Prostate gland (tissue), 2 donors: ENCODE results near the gene PER1. TPM values are rescaled to one million over a fixed set of nuclear protein-coding genes. Genes with fewer than 3 reads are reported as not detected.

ENCODE experiments used
- DNase-seq: peaks from one replicate; pipeline ENCODE4 v3.0.0-alpha.2; 2019; ENCODE audit warnings: low spot score
- H3K27ac ChIP-seq, 2 donors: fragments of 200-600 bp; sonication (generic); 2 replicates each; pipeline ENCODE4 v1.5.1; 2017 to 2019
- H3K27me3 ChIP-seq: fragments of 200-600 bp; sonication (generic); replicated peaks from 2 replicates; pipeline ENCODE4 v1.5.1; 2019; ENCODE audit not compliant: insufficient read depth
- H3K36me3 ChIP-seq, 2 donors: fragments of 200-600 bp; sonication (generic); 1 replicate in 1 of 2; 2 replicates in 1 of 2; pipeline versions ENCODE4 v1.5.1 to v1.8.1; 2017 to 2019
- H3K4me1 ChIP-seq: fragments of 200-600 bp; sonication (generic); replicated peaks from 2 replicates; pipeline ENCODE4 v1.5.1; 2019
- H3K4me3 ChIP-seq, 2 donors: fragments of 200-600 bp; sonication (generic); 2 replicates each; pipeline ENCODE4 v1.5.1; 2017 to 2019
- H3K9me3 ChIP-seq: fragments of 200-600 bp; sonication (generic); 2 replicates; pipeline ENCODE4 v1.5.1; 2017
- CTCF ChIP-seq, 4 experiments: fragments of 200-600 bp in 2 of 4; fragments of 450-650 bp in 2 of 4; sonication (generic) in 2 of 4; IDR thresholded peaks; 1 replicate in 3 of 4; 2 replicates in 1 of 4; pipeline ENCODE4 v1.5.1; 2016 to 2019; ENCODE audit warnings: antibody characterized with exemption in 4 of 4, mild to moderate bottlenecking in 2 of 4, moderate library complexity in 2 of 4
- POLR2A ChIP-seq: fragments of 450-650 bp; IDR thresholded peaks from one replicate; pipeline ENCODE4 v1.6.1; 2016; ENCODE audit warnings: antibody characterized with exemption, mild to moderate bottlenecking
- POLR2AphosphoS5 ChIP-seq: sonication (generic); formaldehyde crosslinking; IDR thresholded peaks from one replicate; pipeline ENCODE4 v1.6.1; 2017; ENCODE audit warnings: antibody characterized with exemption
- WGBS: methylation state at CpG from one replicate; pipeline ENCODE4 v1.1.5; 2018; 5-methylcytosine and 5-hydroxymethylcytosine counted together
- intact Hi-C: fragments of 100-400 bp; cut with DNase I; formaldehyde crosslinking; loops from one replicate; pipeline ENCODE4 v1.14.2; 2022
- total RNA-seq, 2 donors: library from RNA; depleted of rRNA; stranded (reverse); fragments of >200 nt; gene quantifications; one replicate each; pipeline ENCODE4 v1.1.0, GENCODE V29; 2016

The PER1 gene
- total RNA-seq, 2 donors from 2014 or later, result 119 to 142 TPM

DNA sequence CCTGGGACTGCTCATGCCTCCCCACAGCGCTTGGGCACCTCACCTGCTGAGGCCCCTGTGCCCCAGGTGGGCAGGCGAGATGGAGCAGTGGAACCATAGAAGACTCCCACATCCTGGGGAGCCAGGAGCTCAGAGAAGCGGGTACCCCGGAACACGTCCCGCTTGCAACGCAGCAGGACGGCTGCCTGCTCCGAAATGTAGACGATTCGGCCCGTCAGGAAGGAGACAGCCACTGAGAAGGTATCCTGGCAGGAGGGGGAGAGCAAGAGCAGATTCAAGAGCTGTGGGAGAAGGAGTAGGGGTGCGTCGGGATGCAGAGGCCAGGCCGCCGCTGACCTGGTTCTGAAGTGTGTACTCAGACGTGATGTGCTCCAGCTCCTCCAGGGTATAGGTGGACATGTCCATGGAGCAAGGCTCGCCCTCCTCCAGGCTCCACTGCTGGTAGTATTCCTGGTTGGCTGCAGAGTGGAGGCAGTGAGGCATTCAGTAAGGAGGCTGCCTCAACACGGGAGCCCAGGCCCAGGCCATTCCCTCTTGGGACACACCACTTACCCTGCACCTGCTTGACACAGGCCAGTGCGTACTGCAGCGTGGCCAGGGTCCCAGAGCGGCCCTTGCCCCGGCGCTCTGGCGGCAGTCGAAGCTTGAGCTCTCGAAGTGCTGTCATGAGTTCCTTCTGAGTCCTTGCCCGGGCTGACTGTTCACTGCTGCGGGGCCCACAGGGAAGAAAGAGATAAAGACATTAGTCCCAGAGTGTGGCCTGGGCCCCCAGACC lies 2.6 kb downstream of the PER1 start:
- Histone ChIP-seq H3K27me3 (no peaks in the 10 kb centered on the region), H3K27ac (peak overlapping the region; percentile 100), H3K9me3 (no peaks in the 10 kb centered on the region), H3K4me1 (peaks cover 17% of the 10 kb centered on the region), H3K4me3 (no peak overlapping the region), H3K36me3 (peaks cover 51 to 62% of the 10 kb centered on the region in 2 donors)
- DNase-seq, result no peak
- no peak for TF ChIP-seq POLR2AphosphoS5
- no peak for TF ChIP-seq POLR2A
- TF ChIP-seq CTCF (IDR thresholded peaks at IDR 0.05), result no peak
- 91% methylated on average over 29 of the region's 29 CpGs for WGBS
- intact Hi-C loops, result loop anchor here (10.0 kb wide), 1 partner anchor 305 kb away; no protein-coding TSS in a partner anchor

DNA sequence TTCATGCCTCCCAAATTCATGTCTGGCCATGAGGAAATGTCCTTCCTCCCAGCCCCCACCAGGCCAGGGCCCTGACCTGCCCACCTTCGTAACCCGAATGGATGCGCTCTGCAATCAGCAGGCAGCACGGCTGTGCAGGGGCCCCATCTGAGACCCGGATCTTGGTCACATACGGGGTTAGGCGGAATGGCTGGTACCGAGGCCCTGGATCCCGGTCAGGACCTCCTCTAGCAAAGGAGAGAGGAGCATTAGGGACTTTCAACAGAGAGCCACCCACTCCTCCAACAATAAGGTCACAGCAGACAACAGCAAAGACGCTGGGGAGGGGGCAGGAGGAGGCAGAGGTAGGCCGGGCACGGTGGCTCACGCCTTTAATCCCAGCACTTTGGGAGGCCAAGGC lies 3.6 kb downstream of the PER1 start:
- H3K27ac ChIP-seq, result peak overlapping the region; percentile 7 to 44
- DNase-seq, result no peak
- intact Hi-C loops, result no loop called here

DNA sequence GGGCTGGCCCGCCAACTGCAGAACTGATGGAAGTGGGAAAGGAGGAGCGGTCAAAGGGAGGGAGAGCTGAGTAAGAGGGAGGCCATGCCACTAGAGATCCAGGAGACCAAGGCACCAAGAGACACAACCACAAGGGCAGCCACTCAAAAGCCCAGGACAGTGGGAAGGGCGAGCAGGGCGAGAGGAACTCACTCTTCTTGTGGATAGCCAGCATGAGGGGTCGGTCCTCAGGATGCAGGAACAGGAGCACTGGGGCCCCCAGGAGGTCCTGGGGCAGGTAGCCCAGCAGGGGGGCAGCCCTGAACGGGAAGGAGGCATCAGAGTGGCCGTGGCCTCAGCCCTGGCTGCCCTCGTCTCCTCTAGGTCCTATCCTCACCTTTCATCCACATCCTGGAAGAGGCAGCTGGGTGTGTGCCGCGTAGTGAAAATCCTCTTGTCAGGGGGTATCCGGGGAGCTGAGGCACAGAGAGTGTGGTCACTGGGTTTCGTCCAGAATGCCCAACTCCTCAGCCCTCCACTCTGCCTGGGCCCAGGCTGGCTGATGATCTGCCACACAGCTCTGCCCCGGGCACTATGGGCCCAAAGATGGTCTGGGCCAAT lies 4.3 kb downstream of the PER1 start:
- DNase-seq, result no peak
- peaks cover 9% of the 10 kb centered on the region for H3K4me1 ChIP-seq
- peaks cover 67 to 79% of the 10 kb centered on the region in 2 donors for H3K36me3 ChIP-seq
- intact Hi-C loops, result no loop called here
- no peaks in the 10 kb centered on the region for H3K27me3 ChIP-seq
- peak overlapping the region; percentile 7 to 44 for H3K27ac ChIP-seq
- TF ChIP-seq CTCF (IDR thresholded peaks at IDR 0.05), result no peak
- TF ChIP-seq POLR2A, result no peak
- no peaks in the 10 kb centered on the region for H3K9me3 ChIP-seq
- WGBS, result 91% methylated on average over 13 of the region's 13 CpGs
- no peak overlapping the region for H3K4me3 ChIP-seq

More for the DNA sequence above, 3.6 kb downstream of the PER1 start:
- WGBS, result 89% methylated on average over 13 of the region's 13 CpGs
- H3K9me3 ChIP-seq, result no peaks in the 10 kb centered on the region
- TF ChIP-seq POLR2A (no peak), POLR2AphosphoS5 (no peak), CTCF (IDR thresholded peaks at IDR 0.05) (no peak)
- H3K4me3 ChIP-seq, result no peak overlapping the region
- no peaks in the 10 kb centered on the region for H3K27me3 ChIP-seq
- peaks cover 60 to 72% of the 10 kb centered on the region in 2 donors for H3K36me3 ChIP-seq
- peaks cover 16% of the 10 kb centered on the region for H3K4me1 ChIP-seq

DNA sequence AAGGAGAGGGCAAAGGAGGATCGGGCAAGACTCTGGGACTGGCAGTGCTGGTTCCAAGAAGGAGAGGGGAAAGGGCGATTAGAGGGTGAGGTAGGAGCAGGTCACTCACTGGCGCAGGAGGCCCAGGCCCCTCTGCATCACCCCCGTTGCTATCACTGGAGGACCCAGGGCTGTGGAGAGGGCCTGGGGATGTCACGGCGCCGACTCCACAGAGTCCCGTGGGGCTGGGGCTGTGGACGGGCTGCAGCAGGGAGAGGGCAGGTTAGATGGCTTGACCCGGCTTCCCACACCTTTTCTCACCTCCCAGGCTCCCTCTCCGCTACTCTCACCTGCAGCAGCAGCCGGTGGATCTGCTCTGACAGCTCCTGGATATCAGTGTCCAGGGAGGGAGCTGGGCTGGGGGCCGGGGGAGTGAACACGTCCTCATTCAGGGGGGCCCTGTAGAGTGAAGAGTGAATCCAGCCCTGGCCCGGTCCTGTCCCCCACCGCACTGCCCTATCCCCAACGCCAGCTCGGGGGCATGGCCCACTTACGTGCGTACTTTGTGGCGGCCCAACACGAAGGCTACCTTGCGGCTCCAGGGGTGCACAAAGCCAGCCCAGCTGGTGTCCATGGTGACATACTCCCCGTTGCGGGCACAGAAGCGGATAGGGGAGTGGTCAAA lies 4.9 kb downstream of the PER1 start:
- H3K36me3 ChIP-seq, result peaks cover 71 to 85% of the 10 kb centered on the region in 2 donors
- no peak for TF ChIP-seq CTCF (IDR thresholded peaks at IDR 0.05)
- no peak for TF ChIP-seq POLR2AphosphoS5
- no peak for TF ChIP-seq POLR2A

More for the DNA sequence above, 4.9 kb downstream of the PER1 start:
- H3K4me1 ChIP-seq, result peaks cover 5% of the 10 kb centered on the region
- no peak for DNase-seq
- no peaks in the 10 kb centered on the region for H3K27me3 ChIP-seq
- H3K27ac ChIP-seq, result peak overlapping the region; percentile 7 to 44
- intact Hi-C loops, result no loop called here
- WGBS, result 90% methylated on average over 26 of the region's 26 CpGs
- no peaks in the 10 kb centered on the region for H3K9me3 ChIP-seq
- no peak overlapping the region for H3K4me3 ChIP-seq
